Caco-2 (cell line): ENCODE results near the gene FHL1. TPM values are rescaled to one million over a fixed set of nuclear protein-coding genes. Genes with fewer than 3 reads are reported as not detected.
"Not testable (repeated sequence)": the region's sequence is repeated elsewhere in the genome, so short reads cannot be mapped to it uniquely, and the experiment has no call there.

Experiments
- BruUV-seq: library from RNA; stranded (reverse); fragments of 400-500 nt; replicated peaks from 2 replicates; lab custom pipeline; 2021; lab: Mats Ljungman, UMichigan
- CTCF ChIA-PET: fragments of 300-600 bp; sonication (Branson Sonifier 250); formaldehyde crosslinking; loops from one replicate; lab custom pipeline; 2022; ENCODE audit warnings: antibody characterized with exemption; lab: Charles Lee
- POLR2A ChIA-PET: fragments of 300-600 bp; sonication (Branson Sonifier 250); formaldehyde crosslinking; loops from one replicate; lab custom pipeline; 2022; ENCODE audit warnings: antibody characterized with exemption; lab: Charles Lee
- DNase-seq, 2 experiments: peaks; one replicate each; pipeline versions ENCODE4 v3.0.0 to v3.0.0-alpha.2; 2020 to 2022
- H3K27me3 ChIP-seq: replicated peaks from 2 replicates; pipeline ENCODE4 v1.6.0; 2011; ENCODE audit warnings: low read length; ENCODE audit not compliant: control insufficient read depth, insufficient read depth
- H3K36me3 ChIP-seq: 2 replicates; pipeline ENCODE4 v1.5.1; 2011; ENCODE audit warnings: low read length; ENCODE audit not compliant: control insufficient read depth, insufficient read depth
- H3K4me1 ChIP-seq: fragments of 250-450 bp; sonication (Bioruptor Pico); 2 replicates; pipeline ENCODE4 v1.5.1; 2020; ENCODE audit warnings: mild to moderate bottlenecking
- H3K4me3 ChIP-seq: 2 replicates; pipeline ENCODE4 v1.5.1; 2011; ENCODE audit warnings: low read depth, mild to moderate bottlenecking, control low read depth, low read length
- H3K9me3 ChIP-seq: fragments of 250-450 bp; sonication (Bioruptor Pico); 2 replicates; pipeline ENCODE4 v1.5.1; 2020; ENCODE audit warnings: mild to moderate bottlenecking, moderate library complexity
- H3K27ac Mint-ChIP-seq: one replicate; pipeline ENCODE4 v1.8.0; 2022; ENCODE audit warnings: mixed read lengths; ENCODE audit not compliant: unreplicated experiment
- H3K27me3 Mint-ChIP-seq: one replicate; pipeline ENCODE4 v1.8.0; 2022; ENCODE audit warnings: mixed read lengths; ENCODE audit not compliant: insufficient read depth, unreplicated experiment
- H3K36me3 Mint-ChIP-seq: one replicate; pipeline ENCODE4 v1.8.0; 2022; ENCODE audit warnings: mild to moderate bottlenecking, mixed read lengths; ENCODE audit not compliant: insufficient read depth, unreplicated experiment
- H3K4me1 Mint-ChIP-seq: one replicate; pipeline ENCODE4 v1.8.0; 2022; ENCODE audit warnings: low read depth, mixed read lengths; ENCODE audit not compliant: unreplicated experiment
- H3K4me3 Mint-ChIP-seq: one replicate; pipeline ENCODE4 v1.8.0; 2022; ENCODE audit warnings: mild to moderate bottlenecking, moderate library complexity, mixed read lengths; ENCODE audit not compliant: unreplicated experiment
- H3K9me3 Mint-ChIP-seq: one replicate; pipeline ENCODE4 v1.8.0; 2022; ENCODE audit warnings: mixed read lengths; ENCODE audit not compliant: unreplicated experiment
- intact Hi-C: fragments of 100-400 bp; cut with micrococcal nuclease; formaldehyde crosslinking; loops from one replicate; pipeline ENCODE4 v1.10.0; 2022; ENCODE audit not compliant: unreplicated experiment
- total RNA-seq: library from RNA; stranded (reverse); gene quantifications from 2 replicates; pipeline ENCODE4 v1.2.3, GENCODE V29; 2022
- TF ChIP-seq, protein P1 (sequence below), 2 experiments: fragments of 200-600 bp in 1 of 2; IDR thresholded peaks; 1 replicate in 1 of 2; 2 replicates in 1 of 2; pipeline versions ENCODE4 v1.5.1 to v1.8.0; 2011 to 2022; ENCODE audit warnings: antibody characterized with exemption in 1 of 2, control low read depth in 1 of 2, inconsistent platforms in 1 of 2, low read depth in 1 of 2, low read length in 1 of 2, mild to moderate bottlenecking in 1 of 2, moderate library complexity in 1 of 2; ENCODE audit not compliant: insufficient read depth in 1 of 2, severe bottlenecking in 1 of 2, unreplicated experiment in 1 of 2

Gene FHL1
- total RNA-seq, 1 experiment from 2014 or later, result 0.16 TPM

- no peaks in the 10 kb centered on the region for H3K4me1 Mint-ChIP-seq
- ChIA-PET CTCF (interaction anchor here (1.4 kb wide), 1 partner anchor 137 kb away, joined by 8 read pairs; no protein-coding TSS in a partner anchor), POLR2A (no interaction called here)
- Histone ChIP-seq H3K27me3 (no peaks in the 10 kb centered on the region), H3K9me3 (no peaks in the 10 kb centered on the region), H3K4me1 (no peaks in the 10 kb centered on the region), H3K36me3 (no peaks in the 10 kb centered on the region), H3K4me3 (no peak overlapping the region)
- DNase-seq, result no peak
- no peak overlapping the region for H3K4me3 Mint-ChIP-seq
- H3K9me3 Mint-ChIP-seq, result no peaks in the 10 kb centered on the region
- H3K27ac Mint-ChIP-seq, result no peak overlapping the region
- no peaks in the 10 kb centered on the region for H3K36me3 Mint-ChIP-seq
- no TSS peak for BruUV-seq
- intact Hi-C loops, result no loop called here
- TF ChIP-seq, protein P1, sequence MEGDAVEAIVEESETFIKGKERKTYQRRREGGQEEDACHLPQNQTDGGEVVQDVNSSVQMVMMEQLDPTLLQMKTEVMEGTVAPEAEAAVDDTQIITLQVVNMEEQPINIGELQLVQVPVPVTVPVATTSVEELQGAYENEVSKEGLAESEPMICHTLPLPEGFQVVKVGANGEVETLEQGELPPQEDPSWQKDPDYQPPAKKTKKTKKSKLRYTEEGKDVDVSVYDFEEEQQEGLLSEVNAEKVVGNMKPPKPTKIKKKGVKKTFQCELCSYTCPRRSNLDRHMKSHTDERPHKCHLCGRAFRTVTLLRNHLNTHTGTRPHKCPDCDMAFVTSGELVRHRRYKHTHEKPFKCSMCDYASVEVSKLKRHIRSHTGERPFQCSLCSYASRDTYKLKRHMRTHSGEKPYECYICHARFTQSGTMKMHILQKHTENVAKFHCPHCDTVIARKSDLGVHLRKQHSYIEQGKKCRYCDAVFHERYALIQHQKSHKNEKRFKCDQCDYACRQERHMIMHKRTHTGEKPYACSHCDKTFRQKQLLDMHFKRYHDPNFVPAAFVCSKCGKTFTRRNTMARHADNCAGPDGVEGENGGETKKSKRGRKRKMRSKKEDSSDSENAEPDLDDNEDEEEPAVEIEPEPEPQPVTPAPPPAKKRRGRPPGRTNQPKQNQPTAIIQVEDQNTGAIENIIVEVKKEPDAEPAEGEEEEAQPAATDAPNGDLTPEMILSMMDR (IDR thresholded peaks at IDR 0.05; ENCODE audit: insufficient read depth in 1 of 2, low read depth in 1 of 2, low read length in 1 of 2, severe bottlenecking in 1 of 2, unreplicated experiment in 1 of 2), result no peak
- peaks cover 10% of the 10 kb centered on the region for H3K27me3 Mint-ChIP-seq
Measured at GRCh38 chrX:136165406-136165805, 18.1 kb downstream of the FHL1 start.

GRCh38 chrX:136166221-136166855 lies 19.0 kb downstream of the FHL1 start:
- H3K4me1 Mint-ChIP-seq, result no peaks in the 10 kb centered on the region
- peak in 1 of 2 experiments; percentile 3 for DNase-seq
- no peak overlapping the region for H3K4me3 Mint-ChIP-seq
- TF ChIP-seq, protein P1 (IDR thresholded peaks at IDR 0.05; ENCODE audit: insufficient read depth in 1 of 2, low read depth in 1 of 2, low read length in 1 of 2, severe bottlenecking in 1 of 2, unreplicated experiment in 1 of 2), result peak in 1 of 2 experiments; percentile 20
- Histone ChIP-seq H3K9me3 (no peaks in the 10 kb centered on the region), H3K4me3 (no peak overlapping the region), H3K27me3 (no peaks in the 10 kb centered on the region), H3K4me1 (no peaks in the 10 kb centered on the region), H3K36me3 (no peaks in the 10 kb centered on the region)
- no TSS peak for BruUV-seq
- intact Hi-C loops, result loop anchor here (1.0 kb wide), 1 partner anchor 102 kb away; no protein-coding TSS in a partner anchor
- no peaks in the 10 kb centered on the region for H3K9me3 Mint-ChIP-seq
- no peaks in the 10 kb centered on the region for H3K36me3 Mint-ChIP-seq
- ChIA-PET CTCF (interaction anchor here (1.4 kb wide), 2 partner anchors 43 to 138 kb away, joined by 5 to 8 read pairs; no protein-coding TSS in a partner anchor), POLR2A (no interaction called here)
- H3K27me3 Mint-ChIP-seq, result peaks cover 10% of the 10 kb centered on the region
- H3K27ac Mint-ChIP-seq, result no peak overlapping the region

DNA sequence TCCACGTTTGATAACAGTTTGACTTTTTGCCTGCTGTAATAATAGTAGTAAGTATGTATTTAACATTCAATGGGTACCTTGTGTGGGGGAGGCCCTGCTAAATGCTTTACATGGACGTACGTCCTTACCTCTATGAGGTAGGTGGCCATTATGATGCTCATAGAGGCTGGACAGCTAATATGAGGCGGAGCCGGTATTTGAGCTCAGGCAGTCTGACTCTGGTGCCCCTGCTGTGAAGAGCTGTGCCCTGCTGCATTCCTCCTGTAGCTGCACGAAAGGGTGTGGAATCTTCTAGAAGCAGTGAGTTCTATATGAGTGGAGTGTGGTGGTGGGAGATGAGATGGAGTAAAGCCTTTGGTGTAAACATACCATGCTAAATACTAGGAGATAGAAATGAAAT lies 20.7 kb downstream of the FHL1 start:
- H3K4me3 Mint-ChIP-seq, intact Hi-C loops, H3K27ac Mint-ChIP-seq, DNase-seq, POLR2A ChIA-PET, H3K4me1 Mint-ChIP-seq, H3K4me3 ChIP-seq, H3K36me3 ChIP-seq, H3K36me3 Mint-ChIP-seq, BruUV-seq, H3K27me3 Mint-ChIP-seq, H3K27me3 ChIP-seq, H3K9me3 ChIP-seq, CTCF ChIA-PET, H3K9me3 Mint-ChIP-seq, H3K4me1 ChIP-seq: not testable (repeated sequence)
